A549 treated with Mapracorat at 1 μM for 4 hours (cell line): ENCODE results near the gene ANKRD24. TPM values are rescaled to one million over a fixed set of nuclear protein-coding genes. Genes with fewer than 3 reads are reported as not detected.

ENCODE experiments used
- total RNA-seq: library from RNA; stranded (reverse); fragments of 200-300 nt; extraction: Qiagen RNA extraction; gene quantifications from 5 replicates; pipeline ENCODE4 v1.2.3, GENCODE V29; 2022

Gene ANKRD24
- total RNA-seq, result 0.08 to 0.23 TPM (median 0.20 TPM) in 5 replicates

GRCh38 chr19:4182084-4182810 lies at the start of gene ANKRD24, which contains the start of gene SIRT6:
ANKRD24 (plus strand) TSS chr19:4182689; CDS start chr19:4186426, 3,737 bp downstream.
SIRT6 (minus strand) TSS chr19:4182563; CDS start chr19:4182539, 24 bp downstream.

GRCh38 chr19:4229179-4229931 lies 46.9 kb downstream of the ANKRD24 start, which contains the start of gene EBI3:
EBI3 (plus strand) TSS chr19:4229523; CDS start chr19:4229551, 28 bp downstream.

GRCh38 chr19:4246767-4247593 lies 64.5 kb downstream of the ANKRD24 start, which contains the start of gene YJU2:
YJU2 (plus strand) TSS chr19:4247080; CDS start chr19:4247147, 67 bp downstream.

Other genes with a start within 250 kb of the ANKRD24 start
- not detected in 5 replicates for gene NMRK2, start 249.6 kb upstream of the ANKRD24 start, total RNA-seq
- 42.5 to 44.8 TPM (median 44.2 TPM) in 5 replicates for gene DAPK3, start 211.6 kb upstream of the ANKRD24 start, total RNA-seq
- gene EEF2, start 197.2 kb upstream of the ANKRD24 start, total RNA-seq, result 792 to 1,097 TPM (median 1,030 TPM) in 5 replicates
- gene PIAS4, start 175.0 kb upstream of the ANKRD24 start, total RNA-seq, result 13.9 to 19.5 TPM (median 15.7 TPM) in 5 replicates
- gene ZBTB7A, start 115.8 kb upstream of the ANKRD24 start, total RNA-seq, result 13.3 to 25.2 TPM (median 22.1 TPM) in 5 replicates
- 120 to 184 TPM (median 158 TPM) in 5 replicates for gene MAP2K2, start 58.6 kb upstream of the ANKRD24 start, total RNA-seq
- 0.06 to 0.14 TPM (median 0.09 TPM) in 4 of 5 replicates, not detected in the other for gene CREB3L3, start 29.1 kb upstream of the ANKRD24 start, total RNA-seq
- 27.3 to 40.0 TPM (median 35.1 TPM) in 5 replicates for gene SIRT6, start 126 bp upstream of the ANKRD24 start, total RNA-seq
- 2.8 to 4.4 TPM (median 3.3 TPM) in 5 replicates for gene EBI3, start 46.8 kb downstream of the ANKRD24 start, total RNA-seq
- gene YJU2, start 64.4 kb downstream of the ANKRD24 start, total RNA-seq, result 18.1 to 21.7 TPM (median 18.9 TPM) in 5 replicates
- 0.07 TPM in 1 of 5 replicates, not detected in the others for gene SHD, start 96.6 kb downstream of the ANKRD24 start, total RNA-seq
- not detected in 5 replicates for gene TMIGD2, start 119.7 kb downstream of the ANKRD24 start, total RNA-seq
- gene FSD1, start 121.9 kb downstream of the ANKRD24 start, total RNA-seq, result 7.4 to 9.3 TPM (median 8.8 TPM) in 5 replicates
- gene STAP2, start 156.1 kb downstream of the ANKRD24 start, total RNA-seq, result not detected in 5 replicates
- 7.6 to 12.4 TPM (median 11.8 TPM) in 5 replicates for gene MPND, start 160.9 kb downstream of the ANKRD24 start, total RNA-seq
- 45.2 to 60.6 TPM (median 58.7 TPM) in 5 replicates for gene SH3GL1, start 217.9 kb downstream of the ANKRD24 start, total RNA-seq
- gene CHAF1A, start 220.0 kb downstream of the ANKRD24 start, total RNA-seq, result 19.2 to 22.9 TPM (median 22.3 TPM) in 5 replicates